CD4-positive, alpha-beta T cell (primary cell): ENCODE data around the gene EIF4EBP2. TPM values are rescaled to one million over a fixed set of nuclear protein-coding genes. Genes with fewer than 3 reads are reported as not detected.
A peak's percentile ranks its signal among the peaks of the same experiment; 100 is the strongest.

Experiments
- ATAC-seq: fragments of 200-7000 bp; cut with Tn5 transposase; one replicate; pipeline ENCODE4 v1.10.0; 2022; ENCODE audit warnings: mild to moderate bottlenecking; ENCODE audit not compliant: poor library complexity
- CTCF ChIA-PET: fragments of 350-600 bp; sonication (Branson Sonifier 250); formaldehyde crosslinking; loops from one replicate; lab custom pipeline; 2021; ENCODE audit warnings: antibody characterized with exemption, inconsistent platforms; lab: Charles Lee
- POLR2A ChIA-PET: fragments of 350-600 bp; sonication (Branson Sonifier 250); formaldehyde crosslinking; loops from one replicate; lab custom pipeline; 2021; ENCODE audit warnings: antibody characterized with exemption, inconsistent platforms; lab: Charles Lee
- DNase-seq, 14 experiments: peaks; one replicate each; pipeline ENCODE4 v3.0.0-alpha.2; 2013 to 2020; ENCODE audit warnings: mixed read lengths in 2 of 14
- H3K27ac ChIP-seq, 2 donors: one replicate each; pipeline versions ENCODE4 v1.5.1 to v1.7.0; 2013; ENCODE audit warnings: low read length in 2 of 2, low read depth in 1 of 2, mild to moderate bottlenecking in 1 of 2
- H3K27me3 ChIP-seq, 2 experiments: 1 replicate in 1 of 2; 2 replicates in 1 of 2; pipeline versions ENCODE4 v1.6.1 to v1.7.0; 2013; ENCODE audit warnings: low read length in 2 of 2, control low read depth in 1 of 2, mild to moderate bottlenecking in 1 of 2, moderate library complexity in 1 of 2; ENCODE audit not compliant: insufficient read depth in 2 of 2, control insufficient read depth in 1 of 2
- H3K36me3 ChIP-seq: one replicate; pipeline ENCODE4 v1.6.1; 2013; ENCODE audit warnings: low read length, control low read depth; ENCODE audit not compliant: insufficient read depth
- H3K4me1 ChIP-seq: one replicate; pipeline ENCODE4 v1.6.1; 2013; ENCODE audit warnings: low read length, control low read depth; ENCODE audit not compliant: insufficient read depth
- H3K4me3 ChIP-seq: one replicate; pipeline ENCODE4 v1.5.1; 2013; ENCODE audit warnings: mild to moderate bottlenecking, low read length, moderate library complexity
- H3K9me3 ChIP-seq, 2 experiments: 1 replicate in 1 of 2; 2 replicates in 1 of 2; pipeline versions ENCODE4 v1.6.1 to v1.7.0; 2013; ENCODE audit warnings: low read length in 2 of 2, mild to moderate bottlenecking in 2 of 2, control low read depth in 1 of 2, moderate library complexity in 1 of 2; ENCODE audit not compliant: control insufficient read depth in 1 of 2, insufficient read depth in 1 of 2
- H3K27ac Mint-ChIP-seq: one replicate; pipeline ENCODE4 v1.8.0; 2020; ENCODE audit warnings: mixed read lengths
- H3K27me3 Mint-ChIP-seq: one replicate; pipeline ENCODE4 v1.8.0; 2021; ENCODE audit warnings: mixed read lengths
- H3K36me3 Mint-ChIP-seq: one replicate; pipeline ENCODE4 v1.8.0; 2021; ENCODE audit warnings: low read depth, mixed read lengths
- H3K4me1 Mint-ChIP-seq: one replicate; pipeline ENCODE4 v1.8.0; 2021; ENCODE audit warnings: low read depth, mixed read lengths
- H3K4me3 Mint-ChIP-seq: one replicate; pipeline ENCODE4 v1.8.0; 2020; ENCODE audit warnings: mild to moderate bottlenecking, mixed read lengths
- H3K9me3 Mint-ChIP-seq: one replicate; pipeline ENCODE4 v1.8.0; 2020; ENCODE audit warnings: mixed read lengths
- CTCF ChIP-seq: fragments of 200-600 bp; IDR thresholded peaks from one replicate; pipeline ENCODE4 v1.8.0; 2022; ENCODE audit warnings: antibody characterized with exemption, mild to moderate bottlenecking
- intact Hi-C, 2 experiments: fragments of 100-400 bp; cut with DNase I in 1 of 2; cut with micrococcal nuclease in 1 of 2; formaldehyde crosslinking; loops; one replicate each; pipeline versions ENCODE4 v1.15.1 to v1.9.0; 2023 to 2025; cut with DNase I, micrococcal nuclease
- total RNA-seq, 174 experiments: library from RNA in 2 of 174; stranded (reverse) in 2 of 174; gene quantifications; one replicate each; pipeline ENCODE4 v1.2.3 and lab custom pipeline; 2021 to 2026

Gene EIF4EBP2
- total RNA-seq, 2 experiments from 2014 or later, result 21.4 to 22.6 TPM

GRCh38 chr10:70378122-70378521, 25.8 kb upstream of the EIF4EBP2 start:
- CTCF ChIA-PET, result no interaction called here
- no peaks in the 10 kb centered on the region for H3K27me3 ChIP-seq
- Mint-ChIP-seq H3K36me3 (no peaks in the 10 kb centered on the region), H3K9me3 (no peaks in the 10 kb centered on the region), H3K27me3 (no peaks in the 10 kb centered on the region), H3K4me1 (peaks cover 11% of the 10 kb centered on the region), H3K4me3 (no peak overlapping the region), H3K27ac (no peak overlapping the region)
- TF ChIP-seq CTCF, result no peak
- POLR2A ChIA-PET, result no interaction called here
- H3K4me3 ChIP-seq, result no peak overlapping the region
- no peak overlapping the region for H3K27ac ChIP-seq
- intact Hi-C loops, result no loop called here
- peaks cover 0 to 7% of the 10 kb centered on the region in 2 experiments for H3K9me3 ChIP-seq
- H3K4me1 ChIP-seq, result peaks cover 16% of the 10 kb centered on the region
- ATAC-seq (no peak), DNase-seq (no peak)
- H3K36me3 ChIP-seq, result no peaks in the 10 kb centered on the region

DNA sequence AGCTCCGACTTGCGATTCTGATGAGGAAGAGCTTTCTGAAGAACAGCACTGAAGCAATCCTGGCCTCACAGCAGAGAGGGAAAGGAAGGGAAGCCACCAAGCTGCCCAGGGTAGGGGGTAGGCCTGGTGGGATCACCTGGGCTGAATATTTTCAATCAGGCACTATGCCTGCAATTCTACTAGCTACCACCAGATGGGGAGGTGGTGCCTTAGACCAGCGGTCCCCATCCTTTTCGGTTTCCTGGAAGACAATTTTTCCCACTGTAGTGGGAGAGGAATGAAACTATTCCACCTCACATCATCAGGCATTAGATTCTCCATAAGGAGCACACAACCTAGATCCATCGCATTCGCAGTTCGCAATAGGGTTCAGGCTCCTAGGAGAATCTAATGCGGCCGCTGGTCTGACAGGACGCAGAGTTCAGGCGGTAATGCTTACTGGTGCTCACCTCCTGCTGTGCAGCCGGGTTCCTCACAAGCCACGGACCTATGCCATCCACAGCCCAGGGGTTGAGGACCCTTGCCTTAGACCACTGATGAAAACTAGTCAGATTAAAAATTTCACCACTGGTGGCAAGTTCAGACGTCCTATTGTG, 24.3 kb upstream of the EIF4EBP2 start:
- intact Hi-C loops, result no loop called here
- H3K4me3 ChIP-seq, result no peak overlapping the region
- ATAC-seq (no peak), DNase-seq (peak in 1 of 14 experiments; percentile 13)
- Mint-ChIP-seq H3K27ac (no peak overlapping the region), H3K36me3 (no peaks in the 10 kb centered on the region), H3K9me3 (no peaks in the 10 kb centered on the region), H3K4me1 (peaks cover 11% of the 10 kb centered on the region), H3K27me3 (no peaks in the 10 kb centered on the region), H3K4me3 (peak overlapping the region; percentile 45)
- no peak overlapping the region for H3K27ac ChIP-seq
- POLR2A ChIA-PET, result interaction anchor here (1.9 kb wide), 1 partner anchor 10 kb away, joined by 4 read pairs; no protein-coding TSS in a partner anchor
- peaks cover 16% of the 10 kb centered on the region for H3K4me1 ChIP-seq
- peaks cover 0 to 7% of the 10 kb centered on the region in 2 experiments for H3K9me3 ChIP-seq
- CTCF ChIA-PET, result interaction anchor here (0.9 to 1.5 kb wide), 2 partner anchors 15 to 234 kb away, joined by 4 read pairs; partner anchors contain the start of gene TYSND1
- no peaks in the 10 kb centered on the region for H3K27me3 ChIP-seq
- no peaks in the 10 kb centered on the region for H3K36me3 ChIP-seq
- peak; percentile 49 for TF ChIP-seq CTCF

DNA sequence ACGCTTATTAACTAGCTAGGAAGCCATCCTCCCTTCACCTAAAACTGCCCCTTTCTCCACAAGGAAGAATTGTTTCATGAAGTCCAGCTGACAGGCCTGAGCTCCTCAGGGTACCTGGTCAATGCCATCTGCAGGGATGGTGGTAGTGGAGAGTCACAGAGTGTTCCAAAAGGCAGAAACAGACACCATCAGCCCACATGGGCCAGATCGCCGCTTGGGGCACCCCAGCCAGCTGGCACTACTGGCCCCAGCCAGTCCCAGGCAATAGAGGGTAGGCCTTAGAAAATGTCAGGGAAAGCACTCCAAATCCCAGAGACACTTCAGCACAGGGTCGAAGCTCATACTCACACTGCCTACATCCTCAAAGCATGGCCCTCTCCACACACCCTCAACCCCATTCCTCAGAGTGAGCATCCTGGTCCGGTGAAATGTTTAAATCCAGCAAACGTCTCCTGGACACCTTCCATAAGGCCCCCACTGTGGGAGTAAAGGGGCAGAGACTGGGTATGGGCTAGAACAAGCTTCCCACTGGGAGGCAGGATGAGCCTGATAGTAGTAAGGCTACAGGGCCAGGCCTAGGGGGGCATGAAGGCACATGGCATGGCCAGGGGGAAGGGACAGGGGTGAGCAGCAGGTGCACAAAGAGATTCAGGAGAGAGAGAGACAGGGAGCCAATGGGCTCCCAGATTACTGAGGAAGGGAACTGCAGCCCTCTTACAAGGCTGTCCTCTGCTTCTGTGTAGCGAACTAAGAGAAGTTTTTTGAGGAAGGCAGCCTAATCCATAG, 23.4 kb upstream of the EIF4EBP2 start:
- DNase-seq (no peak), ATAC-seq (no peak)
- Mint-ChIP-seq H3K4me3 (peak overlapping the region; percentile 91), H3K9me3 (no peaks in the 10 kb centered on the region), H3K36me3 (no peaks in the 10 kb centered on the region), H3K4me1 (peaks cover 11% of the 10 kb centered on the region), H3K27ac (no peak overlapping the region), H3K27me3 (no peaks in the 10 kb centered on the region)
- TF ChIP-seq CTCF, result no peak
- Histone ChIP-seq H3K9me3 (peaks cover 0 to 7% of the 10 kb centered on the region in 2 experiments), H3K36me3 (no peaks in the 10 kb centered on the region), H3K4me1 (peaks cover 16% of the 10 kb centered on the region), H3K27me3 (no peaks in the 10 kb centered on the region), H3K4me3 (no peak overlapping the region), H3K27ac (no peak overlapping the region)
- POLR2A ChIA-PET, result interaction anchor here (1.1 to 2.3 kb wide), 3 partner anchors 9 to 26 kb away, joined by 3 to 23 read pairs (median 4); partner anchors contain the start of gene EIF4EBP2
- CTCF ChIA-PET, result interaction anchor here (0.9 to 1.7 kb wide), 2 partner anchors 16 to 234 kb away, joined by 4 read pairs; partner anchors contain the start of gene TYSND1
- intact Hi-C loops, result no loop called here
